Astrocyte of the cerebellum (primary cell): Measurements from ENCODE around the gene PSIP1.

Source experiments
- DNase-seq: peaks from one replicate; pipeline ENCODE4 v3.0.0-alpha.2; 2011; ENCODE audit warnings: low read depth
- H3K4me3 ChIP-seq: 2 replicates; pipeline ENCODE4 v1.5.1; 2011; ENCODE audit warnings: mild to moderate bottlenecking, low read depth, low read length, moderate library complexity
- in situ Hi-C: cut with HindIII; loops from 2 replicates; pipeline ENCODE4 v1.10.0; 2017; ENCODE audit warnings: low sequenced_read_pairs
- TF ChIP-seq, protein P1 (sequence below): IDR thresholded peaks from 2 replicates; pipeline ENCODE4 v1.5.1; 2012; ENCODE audit warnings: low read length, low read depth, moderate library complexity, mild to moderate bottlenecking; ENCODE audit errors: missing control alignments

Gene PSIP1

DNA sequence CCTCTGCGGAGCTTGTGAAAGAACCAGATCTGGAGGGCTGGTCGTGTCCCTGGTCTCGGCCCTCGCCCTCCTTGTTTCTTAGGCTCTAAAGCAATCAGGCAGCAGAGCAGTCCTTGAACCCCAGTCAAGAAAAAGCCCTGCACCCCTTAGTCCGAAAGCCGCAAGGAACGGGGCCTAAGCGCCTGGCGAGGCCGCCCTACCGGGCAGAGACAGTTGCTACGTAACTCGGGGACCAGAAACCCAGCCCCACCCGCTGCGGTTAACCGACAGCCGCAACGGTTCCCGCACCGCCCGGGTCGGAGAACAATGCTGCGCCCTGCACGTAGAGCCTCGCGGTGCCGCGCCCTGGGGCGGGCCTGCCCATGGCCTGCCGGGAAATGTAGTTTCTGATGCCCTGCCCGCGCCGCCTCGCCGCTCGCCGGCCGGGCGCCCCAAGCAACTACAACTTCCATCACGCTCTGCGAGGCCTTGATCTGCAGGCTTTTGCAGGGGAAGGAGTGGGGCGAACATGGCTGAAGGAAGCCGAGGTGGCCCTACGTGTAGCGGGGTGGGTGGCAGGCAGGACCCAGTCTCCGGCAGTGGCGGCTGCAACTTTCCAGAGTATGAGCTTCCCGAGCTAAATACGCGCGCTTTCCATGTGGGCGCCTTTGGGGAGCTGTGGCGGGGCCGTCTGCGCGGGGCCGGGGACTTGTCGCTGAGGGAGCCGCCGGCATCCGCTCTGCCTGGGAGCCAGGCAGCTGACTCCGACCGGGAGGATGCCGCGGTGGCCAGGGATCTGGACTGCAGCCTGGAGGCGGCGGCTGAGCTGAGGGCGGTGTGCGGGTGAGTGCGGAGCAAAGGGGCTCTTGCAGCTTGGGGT is 88.2 kb downstream of the PSIP1 start, which contains the start of gene SNAPC3:
Gene SNAPC3 (plus strand): TSS at position 505 of the 859 bp plus-strand sequence. CDS start 4 bp downstream, at position 509.
- in situ Hi-C loops: loop anchor here (5.0 kb wide), 1 partner anchor 210 kb away; no protein-coding TSS in a partner anchor
- TF ChIP-seq, protein P1, sequence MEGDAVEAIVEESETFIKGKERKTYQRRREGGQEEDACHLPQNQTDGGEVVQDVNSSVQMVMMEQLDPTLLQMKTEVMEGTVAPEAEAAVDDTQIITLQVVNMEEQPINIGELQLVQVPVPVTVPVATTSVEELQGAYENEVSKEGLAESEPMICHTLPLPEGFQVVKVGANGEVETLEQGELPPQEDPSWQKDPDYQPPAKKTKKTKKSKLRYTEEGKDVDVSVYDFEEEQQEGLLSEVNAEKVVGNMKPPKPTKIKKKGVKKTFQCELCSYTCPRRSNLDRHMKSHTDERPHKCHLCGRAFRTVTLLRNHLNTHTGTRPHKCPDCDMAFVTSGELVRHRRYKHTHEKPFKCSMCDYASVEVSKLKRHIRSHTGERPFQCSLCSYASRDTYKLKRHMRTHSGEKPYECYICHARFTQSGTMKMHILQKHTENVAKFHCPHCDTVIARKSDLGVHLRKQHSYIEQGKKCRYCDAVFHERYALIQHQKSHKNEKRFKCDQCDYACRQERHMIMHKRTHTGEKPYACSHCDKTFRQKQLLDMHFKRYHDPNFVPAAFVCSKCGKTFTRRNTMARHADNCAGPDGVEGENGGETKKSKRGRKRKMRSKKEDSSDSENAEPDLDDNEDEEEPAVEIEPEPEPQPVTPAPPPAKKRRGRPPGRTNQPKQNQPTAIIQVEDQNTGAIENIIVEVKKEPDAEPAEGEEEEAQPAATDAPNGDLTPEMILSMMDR: no peak
- peak; percentile 87 for DNase-seq
- peak within 1 kb of the TSS; percentile 84 for H3K4me3 ChIP-seq

GRCh38 chr9:15421990-15422371 is 88.8 kb downstream of the PSIP1 start:
- TF ChIP-seq, protein P1: no peak
- DNase-seq: no peak
- H3K4me3 ChIP-seq: peak overlapping the region; percentile 84
- in situ Hi-C loops: loop anchor here (5.0 kb wide), 1 partner anchor 210 kb away; no protein-coding TSS in a partner anchor

GRCh38 chr9:15421532-15421931 is 89.2 kb downstream of the PSIP1 start:
- no peak for DNase-seq
- H3K4me3 ChIP-seq: no peak overlapping the region
- in situ Hi-C loops: loop anchor here (5.0 kb wide), 1 partner anchor 209 kb away; no protein-coding TSS in a partner anchor
- TF ChIP-seq, protein P1: no peak

GRCh38 chr9:15420796-15421195 is 90.0 kb downstream of the PSIP1 start:
- H3K4me3 ChIP-seq: no peak overlapping the region
- no peak for DNase-seq
- in situ Hi-C loops: loop anchor here (5.0 kb wide), 1 partner anchor 208 kb away; no protein-coding TSS in a partner anchor
- TF ChIP-seq, protein P1: no peak

GRCh38 chr9:15417626-15418025 is 93.1 kb downstream of the PSIP1 start:
- in situ Hi-C loops: no loop called here
- TF ChIP-seq, protein P1: no peak
- no peak for DNase-seq
- H3K4me3 ChIP-seq: no peak overlapping the region

GRCh38 chr9:15416880-15417279 is 93.9 kb downstream of the PSIP1 start:
- in situ Hi-C loops: no loop called here
- TF ChIP-seq, protein P1: peak; percentile 39
- no peak overlapping the region for H3K4me3 ChIP-seq
- peak; percentile 31 for DNase-seq
